PFSK-1 (cell line): Measurements from ENCODE around the gene CAMTA1.

Experiments
- FOXP2 ChIP-seq: optimal IDR thresholded peaks from 2 replicates; pipeline ENCODE3; 2011; ENCODE audit warnings: borderline replicate concordance, control low read depth, inconsistent platforms; ENCODE audit not compliant: insufficient read depth; ENCODE audit errors: extremely low read length, extremely low read depth
- POLR2AphosphoS5 ChIP-seq: IDR thresholded peaks from 2 replicates; pipeline ENCODE4 v1.6.1; 2012; ENCODE audit warnings: low read depth, mild to moderate bottlenecking, control low read depth, low read length, moderate library complexity
- SIN3A ChIP-seq: IDR thresholded peaks from 2 replicates; pipeline ENCODE4 v1.6.1; 2012; ENCODE audit warnings: mild to moderate bottlenecking, low read length, moderate library complexity, borderline replicate concordance; ENCODE audit not compliant: insufficient read depth
- TAF1 ChIP-seq: IDR thresholded peaks from 2 replicates; pipeline ENCODE4 v1.6.1; 2012; ENCODE audit warnings: low read length, control low read depth, borderline replicate concordance; ENCODE audit not compliant: insufficient read depth
- TF ChIP-seq, protein P1 (sequence below), 2 experiments: IDR thresholded peaks; 2 replicates each; pipeline versions ENCODE4 v1.6.1 to v1.8.0; 2011 to 2012; ENCODE audit warnings: low read depth in 2 of 2, low read length in 2 of 2, control low read depth in 1 of 2, inconsistent platforms in 1 of 2, mild to moderate bottlenecking in 1 of 2, moderate library complexity in 1 of 2; ENCODE audit not compliant: insufficient read depth in 1 of 2

Gene CAMTA1

GRCh38 chr1:7554385-7555235, 769.4 kb downstream of the CAMTA1 start:
- TF ChIP-seq TAF1 (no peak), POLR2AphosphoS5 (no peak), SIN3A (no peak), FOXP2 (no peak)
- TF ChIP-seq, protein P1, sequence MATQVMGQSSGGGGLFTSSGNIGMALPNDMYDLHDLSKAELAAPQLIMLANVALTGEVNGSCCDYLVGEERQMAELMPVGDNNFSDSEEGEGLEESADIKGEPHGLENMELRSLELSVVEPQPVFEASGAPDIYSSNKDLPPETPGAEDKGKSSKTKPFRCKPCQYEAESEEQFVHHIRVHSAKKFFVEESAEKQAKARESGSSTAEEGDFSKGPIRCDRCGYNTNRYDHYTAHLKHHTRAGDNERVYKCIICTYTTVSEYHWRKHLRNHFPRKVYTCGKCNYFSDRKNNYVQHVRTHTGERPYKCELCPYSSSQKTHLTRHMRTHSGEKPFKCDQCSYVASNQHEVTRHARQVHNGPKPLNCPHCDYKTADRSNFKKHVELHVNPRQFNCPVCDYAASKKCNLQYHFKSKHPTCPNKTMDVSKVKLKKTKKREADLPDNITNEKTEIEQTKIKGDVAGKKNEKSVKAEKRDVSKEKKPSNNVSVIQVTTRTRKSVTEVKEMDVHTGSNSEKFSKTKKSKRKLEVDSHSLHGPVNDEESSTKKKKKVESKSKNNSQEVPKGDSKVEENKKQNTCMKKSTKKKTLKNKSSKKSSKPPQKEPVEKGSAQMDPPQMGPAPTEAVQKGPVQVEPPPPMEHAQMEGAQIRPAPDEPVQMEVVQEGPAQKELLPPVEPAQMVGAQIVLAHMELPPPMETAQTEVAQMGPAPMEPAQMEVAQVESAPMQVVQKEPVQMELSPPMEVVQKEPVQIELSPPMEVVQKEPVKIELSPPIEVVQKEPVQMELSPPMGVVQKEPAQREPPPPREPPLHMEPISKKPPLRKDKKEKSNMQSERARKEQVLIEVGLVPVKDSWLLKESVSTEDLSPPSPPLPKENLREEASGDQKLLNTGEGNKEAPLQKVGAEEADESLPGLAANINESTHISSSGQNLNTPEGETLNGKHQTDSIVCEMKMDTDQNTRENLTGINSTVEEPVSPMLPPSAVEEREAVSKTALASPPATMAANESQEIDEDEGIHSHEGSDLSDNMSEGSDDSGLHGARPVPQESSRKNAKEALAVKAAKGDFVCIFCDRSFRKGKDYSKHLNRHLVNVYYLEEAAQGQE (IDR thresholded peaks at IDR 0.05; ENCODE audit: insufficient read depth in 1 of 2, low read depth in 2 of 2, low read length in 2 of 2), result no peak

- no peak for TF ChIP-seq SIN3A
- TF ChIP-seq FOXP2, result no peak
- no peak for TF ChIP-seq POLR2AphosphoS5
- no peak for TF ChIP-seq TAF1
- TF ChIP-seq, protein P1 (IDR thresholded peaks at IDR 0.05; ENCODE audit: insufficient read depth in 1 of 2, low read depth in 2 of 2, low read length in 2 of 2), result no peak
These were observed 770.3 kb downstream of the CAMTA1 start for GRCh38 chr1:7555391-7556185.

DNA sequence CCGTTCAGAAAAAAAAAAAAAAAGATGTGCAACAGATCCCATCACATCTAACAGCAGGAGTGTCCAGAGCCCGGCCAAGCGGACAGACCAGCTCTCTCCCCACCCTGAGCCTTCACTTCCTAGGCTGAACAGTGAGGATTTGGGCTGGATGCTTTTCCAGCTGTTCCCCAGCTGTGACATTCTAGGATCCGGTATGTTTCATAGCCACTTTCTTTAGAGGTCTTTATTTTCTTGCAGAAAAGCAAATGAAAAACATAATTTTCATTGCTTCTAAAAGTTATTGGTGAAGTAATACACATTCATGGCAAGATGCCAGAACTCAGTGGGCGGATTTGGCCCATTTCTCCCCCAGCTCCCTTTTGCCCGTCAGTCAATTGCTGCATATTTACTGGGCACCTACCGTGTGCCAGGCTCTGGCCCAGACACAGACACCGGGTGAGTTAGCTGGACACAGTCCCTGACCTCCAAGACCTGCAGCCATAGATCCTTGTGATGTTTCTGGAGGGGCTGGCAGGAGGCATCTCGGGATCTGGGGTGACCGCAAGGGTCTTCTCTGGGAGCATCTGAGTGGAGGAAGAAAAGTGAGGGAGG, 772.1 kb downstream of the CAMTA1 start:
- TF ChIP-seq POLR2AphosphoS5, result no peak
- no peak for TF ChIP-seq SIN3A
- TF ChIP-seq TAF1, result no peak
- TF ChIP-seq, protein P1 (IDR thresholded peaks at IDR 0.05; ENCODE audit: insufficient read depth in 1 of 2, low read depth in 2 of 2, low read length in 2 of 2), result no peak
- no peak for TF ChIP-seq FOXP2

GRCh38 chr1:7558041-7558461, 772.8 kb downstream of the CAMTA1 start:
- no peak for TF ChIP-seq POLR2AphosphoS5
- TF ChIP-seq SIN3A, result no peak
- TF ChIP-seq, protein P1 (IDR thresholded peaks at IDR 0.05; ENCODE audit: insufficient read depth in 1 of 2, low read depth in 2 of 2, low read length in 2 of 2), result no peak
- TF ChIP-seq TAF1, result no peak
- TF ChIP-seq FOXP2, result no peak
